Aorta (tissue), 5 donors: ENCODE results near the gene CAMTA2. TPM values are rescaled to one million over a fixed set of nuclear protein-coding genes. Genes with fewer than 3 reads are reported as not detected.
A peak's percentile ranks its signal among the peaks of the same experiment; 100 is the strongest.

Source experiments
- ATAC-seq: fragments of 200-7000 bp; cut with Tn5 transposase; one replicate; pipeline ENCODE4 v1.9.1; 2022; ENCODE audit warnings: moderate library complexity; ENCODE audit not compliant: low FRiP score
- DNase-seq, 2 donors: peaks; one replicate each; pipeline ENCODE4 v3.0.0-alpha.2; 2020
- H3K27ac ChIP-seq, 2 donors: one replicate each; pipeline ENCODE4 v1.5.1; 2013; ENCODE audit warnings: low read length in 2 of 2, mild to moderate bottlenecking in 2 of 2, moderate library complexity in 2 of 2, control low read depth in 1 of 2, inconsistent platforms in 1 of 2, low read depth in 1 of 2
- H3K27me3 ChIP-seq, 2 donors: one replicate each; pipeline ENCODE4 v1.6.1; 2013; ENCODE audit warnings: control low read depth in 1 of 2, low read length in 1 of 2, mild to moderate bottlenecking in 1 of 2, moderate library complexity in 1 of 2; ENCODE audit not compliant: insufficient read depth in 2 of 2, control insufficient read depth in 1 of 2
- H3K36me3 ChIP-seq, 2 donors: one replicate each; pipeline ENCODE4 v1.6.1; 2013; ENCODE audit warnings: control low read depth in 1 of 2, low read length in 1 of 2, mild to moderate bottlenecking in 1 of 2; ENCODE audit not compliant: insufficient read depth in 2 of 2, control insufficient read depth in 1 of 2
- H3K4me1 ChIP-seq, 2 donors: one replicate each; pipeline ENCODE4 v1.6.1; 2013; ENCODE audit warnings: low read length in 2 of 2, control low read depth in 1 of 2, mild to moderate bottlenecking in 1 of 2, moderate library complexity in 1 of 2; ENCODE audit not compliant: insufficient read depth in 2 of 2, control insufficient read depth in 1 of 2
- H3K4me3 ChIP-seq, 2 donors: one replicate each; pipeline ENCODE4 v1.5.1; 2013; ENCODE audit warnings: low read length in 2 of 2, control low read depth in 1 of 2, mild to moderate bottlenecking in 1 of 2
- H3K9me3 ChIP-seq: one replicate; pipeline ENCODE4 v1.6.1; 2013; ENCODE audit warnings: mild to moderate bottlenecking, low read length; ENCODE audit not compliant: control insufficient read depth
- WGBS, 2 donors: extraction: QIAGEN DNeasy Blood & Tissue Kit; methylation state at CpG; one replicate each; pipeline ENCODE4 v1.1.7; 2013; 5-methylcytosine and 5-hydroxymethylcytosine counted together
- intact Hi-C, 2 donors: fragments of 100-400 bp; cut with DNase I; formaldehyde crosslinking; loops; one replicate each; pipeline versions ENCODE4 v1.14.2 to v1.15.0; 2022
- microRNA-seq, 2 donors: library from miRNA; unstranded; fragments of <30 nt; microRNA quantifications; one replicate each; pipeline ENCODE4 v1.2.0, GENCODE V29; 2020
- polyA plus RNA-seq, 2 donors: library from polyadenylated mRNA; stranded (reverse); fragments of 200-250 nt; gene quantifications; one replicate each; pipeline ENCODE4 v1.2.3, GENCODE V29; 2013
- total RNA-seq, 2 donors: library from RNA; stranded (reverse); fragmentation: NEBNext Ultra II Directional; extraction: Animal tissue kit (Norgen Biotek cat#: 25700); gene quantifications; one replicate each; pipeline ENCODE4 v1.2.1, GENCODE V29; 2021
- donor health status: healthy with polysubstance abuse.
- donor health status: Bipolar disorder and iron deficiency.
- donor health status: DM: no; HTN: no; CAD: no.
- donor health status: DM: no; HTN: no; CAD: no.
- donor health status: DM: yes; HTN: yes; CAD: no.

Gene CAMTA2
- total and polyA plus RNA-seq, 4 donors = 21.7 to 68.1 (median 64.8) TPM

DNA sequence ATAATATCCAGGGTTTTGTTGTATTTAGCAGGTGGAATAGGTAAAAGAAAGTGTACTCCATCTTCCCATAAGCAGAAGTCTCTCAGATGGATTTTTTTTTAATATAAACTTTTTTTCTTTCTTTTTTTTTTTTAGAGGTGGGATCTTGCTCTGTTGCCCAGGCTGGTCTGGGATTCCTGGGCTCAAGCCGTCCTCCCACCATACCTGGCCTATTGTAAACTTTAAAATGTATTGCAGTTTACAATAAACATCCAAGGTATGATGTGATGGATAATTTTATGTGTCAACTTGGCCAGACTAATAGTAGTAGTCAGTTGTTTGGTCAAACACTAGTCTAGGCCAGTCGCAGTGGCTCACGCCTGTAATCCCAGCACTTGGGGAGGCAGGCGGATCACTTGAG is 66.2 kb downstream of the CAMTA2 start:
- WGBS, 2 donors = 93 to 95% methylated on average over 4 of the region's 4 CpGs
- DNase-seq (no peak), ATAC-seq (no peak)
- intact Hi-C loops = no loop called here
- Histone ChIP-seq H3K4me3 (no peak overlapping the region), H3K4me1 (no peaks in the 10 kb centered on the region), H3K9me3 (no peaks in the 10 kb centered on the region), H3K27ac (no peak overlapping the region), H3K27me3 (no peaks in the 10 kb centered on the region), H3K36me3 (no peaks in the 10 kb centered on the region)

DNA sequence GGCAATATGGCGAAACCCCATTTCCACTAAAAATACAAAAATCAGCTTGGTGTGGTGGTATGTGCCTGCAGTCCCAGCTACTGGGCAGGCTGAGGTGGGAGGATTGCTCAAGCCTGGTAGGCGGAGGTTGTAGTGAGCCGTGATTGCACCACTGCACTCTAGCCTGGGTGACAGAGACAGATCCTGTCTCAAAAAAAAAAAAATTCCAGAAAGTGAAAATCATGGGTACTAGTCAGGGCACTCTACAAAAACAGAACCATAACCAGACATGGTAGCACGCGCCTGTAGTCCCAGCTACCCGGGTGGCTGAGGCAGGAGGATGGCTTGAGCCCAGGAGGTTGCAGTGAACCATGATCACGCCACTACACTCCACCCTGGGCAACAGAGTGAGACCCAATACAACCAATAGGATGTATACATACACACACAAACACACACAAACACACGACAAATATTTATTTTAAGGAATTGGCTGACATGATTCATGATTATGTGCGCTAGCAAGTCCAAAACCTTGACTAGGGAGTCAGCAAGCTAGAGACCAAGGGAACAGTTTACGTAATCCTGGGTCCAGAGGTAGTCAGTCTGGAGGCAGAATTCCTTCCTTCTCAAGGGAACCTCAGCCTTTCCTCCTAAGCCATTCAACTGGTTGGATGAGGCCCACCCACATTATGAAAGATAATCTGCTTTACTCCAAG is 67.0 kb downstream of the CAMTA2 start:
- ATAC-seq (no peak), DNase-seq (peak in 1 of 2 donors; percentile 46)
- H3K27ac ChIP-seq = no peak overlapping the region
- H3K27me3 ChIP-seq = no peaks in the 10 kb centered on the region
- H3K4me1 ChIP-seq = no peaks in the 10 kb centered on the region
- no peaks in the 10 kb centered on the region for H3K9me3 ChIP-seq
- no peak overlapping the region for H3K4me3 ChIP-seq
- no peaks in the 10 kb centered on the region for H3K36me3 ChIP-seq
- intact Hi-C loops = no loop called here
- WGBS, 2 donors = 81 to 84% methylated on average over 10 of the region's 10 CpGs

DNA sequence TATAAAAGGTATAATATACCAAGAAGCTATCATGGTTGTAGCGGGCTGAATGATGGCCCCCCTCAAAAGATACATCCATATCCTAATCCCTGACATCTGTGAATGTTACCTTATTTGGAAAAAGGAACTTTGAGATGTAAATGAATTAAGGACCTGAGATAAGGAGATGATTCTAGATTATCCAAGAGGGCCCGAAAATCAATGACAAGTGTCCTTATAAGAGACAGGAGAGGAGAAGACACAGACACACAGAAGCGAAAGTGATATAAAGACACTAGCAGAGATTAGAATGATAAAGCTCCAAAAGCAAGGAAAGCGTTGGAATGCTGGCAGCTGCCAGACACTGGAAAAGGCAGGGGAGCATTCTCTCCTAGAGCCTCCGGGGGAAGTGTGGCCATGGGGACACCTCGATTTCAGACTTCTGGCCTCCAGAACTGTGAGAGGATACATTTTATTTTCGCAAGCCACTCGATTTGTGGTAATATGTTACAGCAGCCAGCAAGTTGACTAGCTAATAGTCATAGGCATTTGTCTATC is 67.9 kb downstream of the CAMTA2 start:
- intact Hi-C loops = no loop called here
- no peak for ATAC-seq
- Histone ChIP-seq H3K4me1 (no peaks in the 10 kb centered on the region), H3K27ac (no peak overlapping the region), H3K36me3 (no peaks in the 10 kb centered on the region), H3K9me3 (no peaks in the 10 kb centered on the region), H3K4me3 (no peak overlapping the region), H3K27me3 (no peaks in the 10 kb centered on the region)
- DNase-seq = no peak
- WGBS, 2 donors = 72 to 77% methylated on average over 8 of the region's 8 CpGs

Small RNA genes lying within 50 kb of the gene (microRNA-seq; reads per million reads assigned to microRNA genes)
- gene MIR6864 (0 reads per million in 2 donors), gene MIR6865 (0.99 to 1.2 reads per million in 2 donors)

Other genes starting within 250 kb of the CAMTA2 start
- gene ZMYND15, start 247.8 kb downstream of the CAMTA2 start, total RNA-seq = 1 to 10 TPM; 2.1 to 7.7 TPM
- gene ZMYND15, start 247.8 kb downstream of the CAMTA2 start, polyA plus RNA-seq = 1 to 10 TPM in 1 of 2 donors, under 1 TPM in 1; 0.87 to 1.0 TPM
- gene CXCL16, start 247.7 kb downstream of the CAMTA2 start, total RNA-seq = 10 to 100 TPM; 35.9 to 64.0 TPM
- 10 to 100 TPM; 11.0 to 33.7 TPM for gene CXCL16, start 247.7 kb downstream of the CAMTA2 start, polyA plus RNA-seq
- gene TM4SF5, start 215.8 kb downstream of the CAMTA2 start, total RNA-seq = not detected
- 10 to 100 TPM in 1 of 2 donors, not detected in 1; 18.4 TPM for gene TM4SF5, start 215.8 kb downstream of the CAMTA2 start, polyA plus RNA-seq
- 10 to 100 TPM in 1 of 2 donors, 1 to 10 TPM in 1; 6.6 to 19.3 TPM for gene VMO1, start 201.3 kb downstream of the CAMTA2 start, total RNA-seq
- gene VMO1, start 201.3 kb downstream of the CAMTA2 start, polyA plus RNA-seq = 10 to 100 TPM in 1 of 2 donors, 1 to 10 TPM in 1; 1.5 to 15.5 TPM
- not detected for gene GLTPD2, start 198.7 kb downstream of the CAMTA2 start, total RNA-seq
- gene GLTPD2, start 198.7 kb downstream of the CAMTA2 start, polyA plus RNA-seq = 1 to 10 TPM in 1 of 2 donors, not detected in 1; 3.4 TPM
- gene PSMB6, start 191.5 kb downstream of the CAMTA2 start, total RNA-seq = 10 to 100 TPM; 78.3 to 91.8 TPM
- 100 to 1,000 TPM; 171 to 186 TPM for gene PSMB6, start 191.5 kb downstream of the CAMTA2 start, polyA plus RNA-seq
- 10 to 100 TPM; 25.3 to 65.0 TPM for gene PLD2, start 180.5 kb downstream of the CAMTA2 start, total RNA-seq
- gene PLD2, start 180.5 kb downstream of the CAMTA2 start, polyA plus RNA-seq = 10 to 100 TPM in 1 of 2 donors, 1 to 10 TPM in 1; 8.8 to 32.9 TPM
- gene MINK1, start 154.3 kb downstream of the CAMTA2 start, total RNA-seq = 10 to 100 TPM; 64.2 to 97.5 TPM
- 10 to 100 TPM; 22.2 to 40.0 TPM for gene MINK1, start 154.3 kb downstream of the CAMTA2 start, polyA plus RNA-seq
- gene C17orf107, start 88.1 kb downstream of the CAMTA2 start, total RNA-seq = 1 to 10 TPM; 2.5 to 2.9 TPM
- gene C17orf107, start 88.1 kb downstream of the CAMTA2 start, polyA plus RNA-seq = 1 to 10 TPM in 1 of 2 donors, under 1 TPM in 1; 0.49 to 1.1 TPM
- gene CHRNE, start 84.6 kb downstream of the CAMTA2 start, total RNA-seq = 1 to 10 TPM in 1 of 2 donors, under 1 TPM in 1; 0.84 to 1.6 TPM
- gene CHRNE, start 84.6 kb downstream of the CAMTA2 start, polyA plus RNA-seq = under 1 TPM in 1 of 2 donors, not detected in 1; 0.61 TPM
- under 1 TPM in 1 of 2 donors, not detected in 1; 0.19 TPM for gene GP1BA, start 55.4 kb downstream of the CAMTA2 start, total RNA-seq
- gene GP1BA, start 55.4 kb downstream of the CAMTA2 start, polyA plus RNA-seq = under 1 TPM in 1 of 2 donors, not detected in 1; 0.08 TPM
- gene SLC25A11, start 47.6 kb downstream of the CAMTA2 start, total RNA-seq = 10 to 100 TPM; 28.3 to 29.5 TPM
- gene SLC25A11, start 47.6 kb downstream of the CAMTA2 start, polyA plus RNA-seq = 10 to 100 TPM; 31.8 to 41.6 TPM
- gene RNF167, start 47.4 kb downstream of the CAMTA2 start, total RNA-seq = 10 to 100 TPM; 45.6 to 51.8 TPM
- 10 to 100 TPM; 39.3 to 89.3 TPM for gene RNF167, start 47.4 kb downstream of the CAMTA2 start, polyA plus RNA-seq
- 100 to 1,000 TPM; 440 to 554 TPM for gene PFN1, start 39.1 kb downstream of the CAMTA2 start, total RNA-seq
- 100 to 1,000 TPM; 543 to 728 TPM for gene PFN1, start 39.1 kb downstream of the CAMTA2 start, polyA plus RNA-seq
- gene ENO3, start 36.6 kb downstream of the CAMTA2 start, total RNA-seq = 1 to 10 TPM; 5.2 to 7.4 TPM
- 10 to 100 TPM in 1 of 2 donors, 1 to 10 TPM in 1; 9.5 to 46.2 TPM for gene ENO3, start 36.6 kb downstream of the CAMTA2 start, polyA plus RNA-seq
- 10 to 100 TPM; 38.8 to 48.3 TPM for gene SPAG7, start 19.9 kb downstream of the CAMTA2 start, total RNA-seq
- gene SPAG7, start 19.9 kb downstream of the CAMTA2 start, polyA plus RNA-seq = 100 to 1,000 TPM in 1 of 2 donors, 10 to 100 TPM in 1; 43.5 to 109 TPM
- 1 to 10 TPM; 1.2 to 1.9 TPM for gene INCA1, start 9.8 kb upstream of the CAMTA2 start, total RNA-seq
- 1 to 10 TPM; 1.3 to 4.9 TPM for gene INCA1, start 9.8 kb upstream of the CAMTA2 start, polyA plus RNA-seq
- 100 to 1,000 TPM; 187 to 235 TPM for gene KIF1C, start 10.3 kb upstream of the CAMTA2 start, total RNA-seq
- gene KIF1C, start 10.3 kb upstream of the CAMTA2 start, polyA plus RNA-seq = 100 to 1,000 TPM in 1 of 2 donors, 10 to 100 TPM in 1; 89.0 to 371 TPM
- gene SLC52A1, start 47.8 kb upstream of the CAMTA2 start, total RNA-seq = not detected
- gene SLC52A1, start 47.8 kb upstream of the CAMTA2 start, polyA plus RNA-seq = under 1 TPM in 1 of 2 donors, not detected in 1; 0.88 TPM
- 1 to 10 TPM; 4.0 to 6.0 TPM for gene ZFP3, start 90.8 kb upstream of the CAMTA2 start, total RNA-seq
- gene ZFP3, start 90.8 kb upstream of the CAMTA2 start, polyA plus RNA-seq = 1 to 10 TPM in 1 of 2 donors, under 1 TPM in 1; 0.75 to 3.0 TPM
- gene ZNF232, start 124.2 kb upstream of the CAMTA2 start, total RNA-seq = 1 to 10 TPM; 7.1 to 7.8 TPM
- gene ZNF232, start 124.2 kb upstream of the CAMTA2 start, polyA plus RNA-seq = 1 to 10 TPM; 5.9 to 6.1 TPM
- under 1 TPM; 0.10 to 0.36 TPM for gene USP6, start 128.4 kb upstream of the CAMTA2 start, total RNA-seq
- under 1 TPM in 1 of 2 donors, not detected in 1; 0.05 TPM for gene USP6, start 128.4 kb upstream of the CAMTA2 start, polyA plus RNA-seq
- gene ZNF594, start 204.2 kb upstream of the CAMTA2 start, total RNA-seq = 10 to 100 TPM in 1 of 2 donors, 1 to 10 TPM in 1; 8.1 to 10.3 TPM
- 1 to 10 TPM in 1 of 2 donors, under 1 TPM in 1; 0.75 to 1.9 TPM for gene ZNF594, start 204.2 kb upstream of the CAMTA2 start, polyA plus RNA-seq
- gene SCIMP, start 247.2 kb upstream of the CAMTA2 start, total RNA-seq = 1 to 10 TPM; 5.8 to 6.1 TPM
- 1 to 10 TPM in 1 of 2 donors, under 1 TPM in 1; 0.84 to 8.0 TPM for gene SCIMP, start 247.2 kb upstream of the CAMTA2 start, polyA plus RNA-seq